Rectal smooth muscle tissue (tissue), 1 donor: ENCODE results near the gene NCS1.

Experiments
- H3K27ac ChIP-seq: one replicate; pipeline ENCODE4 v1.7.0; 2013; ENCODE audit warnings: low read depth, low read length, inconsistent platforms
- H3K27me3 ChIP-seq: one replicate; pipeline ENCODE4 v1.7.0; 2013; ENCODE audit warnings: low read length; ENCODE audit not compliant: control insufficient read depth, insufficient read depth
- H3K36me3 ChIP-seq: one replicate; pipeline ENCODE4 v1.7.0; 2013; ENCODE audit warnings: low read length; ENCODE audit not compliant: control insufficient read depth, insufficient read depth
- H3K4me1 ChIP-seq: one replicate; pipeline ENCODE4 v1.7.0; 2013; ENCODE audit warnings: low read length; ENCODE audit not compliant: control insufficient read depth, insufficient read depth
- H3K4me3 ChIP-seq: one replicate; pipeline ENCODE4 v1.7.0; 2013; ENCODE audit warnings: low read length
- H3K9ac ChIP-seq: one replicate; pipeline ENCODE4 v1.7.0; 2013; ENCODE audit warnings: low read length

The NCS1 gene

DNA sequence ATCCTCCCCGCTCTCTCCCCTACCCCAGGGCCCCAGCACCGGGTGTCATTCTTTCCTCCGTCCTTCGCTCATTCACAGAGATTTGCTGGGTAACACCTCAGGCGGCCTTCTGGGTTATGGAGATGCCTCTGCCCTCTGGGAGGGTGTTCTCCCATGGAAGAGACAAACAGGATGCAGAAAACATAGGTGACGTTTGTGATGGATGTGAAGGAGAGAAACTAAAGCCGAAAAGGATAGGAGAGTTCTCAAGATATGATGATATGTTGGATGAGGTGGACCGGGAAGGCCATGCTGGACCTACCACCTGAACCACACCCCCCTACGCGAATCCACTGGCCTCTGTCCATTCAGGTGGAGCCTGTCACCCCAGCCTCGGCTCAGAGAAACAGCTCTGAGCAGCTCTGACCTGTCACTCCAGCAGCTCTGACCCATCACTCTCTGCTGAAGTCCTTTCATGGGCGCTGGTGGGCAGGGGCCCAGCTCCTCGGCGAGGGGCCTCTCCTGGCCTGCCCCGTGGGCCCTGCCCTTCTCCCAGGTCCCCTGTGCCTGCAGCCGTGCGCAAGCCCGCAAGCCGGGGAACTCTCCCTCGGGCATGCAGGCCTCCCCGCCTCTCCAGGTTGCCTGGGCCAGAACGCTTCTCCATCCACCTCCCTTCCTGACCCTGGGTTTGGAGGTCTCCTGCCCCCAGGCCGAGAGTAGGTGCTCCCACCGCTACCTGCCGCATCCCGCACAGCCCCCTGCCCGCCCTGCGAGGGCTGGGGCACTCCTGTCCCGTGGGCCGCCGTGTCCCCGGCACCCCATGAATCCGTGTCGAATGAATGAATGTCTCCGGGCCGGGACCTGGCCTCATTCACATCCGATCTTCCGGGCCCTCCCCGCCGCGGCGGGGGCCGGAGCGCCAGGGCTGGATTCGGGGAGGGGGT is 717 bp upstream of the NCS1 start:
- Histone ChIP-seq H3K4me3 (peak overlapping the region; percentile 58), H3K9ac (no peak overlapping the region), H3K36me3 (no peaks in the 10 kb centered on the region), H3K27me3 (no peaks in the 10 kb centered on the region), H3K27ac (peak overlapping the region; percentile 43), H3K4me1 (peaks cover 18% of the 10 kb centered on the region)

DNA sequence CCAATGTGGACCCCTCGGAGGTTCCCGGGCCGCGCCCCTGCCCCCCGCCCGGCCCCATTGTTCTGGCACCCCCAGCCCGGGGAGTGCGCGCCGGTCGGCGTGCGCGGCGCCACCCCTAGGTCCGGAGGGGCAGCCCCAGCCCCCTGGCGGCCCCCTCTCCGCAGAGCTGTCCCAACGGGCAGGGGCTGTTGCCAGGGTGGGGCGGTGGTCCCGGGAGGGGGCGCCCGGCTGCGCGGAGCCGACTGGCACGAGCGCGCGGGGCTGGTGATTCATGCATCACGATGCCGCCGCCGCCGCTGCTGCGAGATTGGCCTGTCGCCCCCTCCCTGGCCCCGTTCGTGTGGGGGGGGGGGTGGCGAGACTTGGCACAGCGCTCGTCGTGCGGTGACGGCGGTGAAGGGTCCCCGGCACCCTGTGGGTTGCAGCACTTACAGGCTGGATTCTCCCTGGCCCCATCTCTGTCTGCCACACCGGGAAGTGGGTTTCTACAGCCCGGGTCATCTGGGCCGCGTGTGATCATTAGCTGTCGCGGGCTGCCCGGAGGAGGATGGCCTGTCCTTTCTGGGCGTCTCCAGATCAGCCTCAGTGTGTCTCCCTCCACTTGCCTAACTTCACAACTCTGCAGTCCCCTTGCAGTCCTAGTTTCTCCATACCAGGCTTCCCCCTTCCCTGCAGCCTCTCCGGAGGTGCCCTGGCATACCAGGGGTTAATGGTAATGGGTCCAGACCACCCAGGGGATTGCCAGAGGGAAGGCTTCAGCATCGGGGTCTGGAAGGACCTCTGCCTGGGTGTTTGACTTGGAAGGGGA is 858 bp downstream of the NCS1 start:
- H3K27ac ChIP-seq, result peak overlapping the region; percentile 93

DNA sequence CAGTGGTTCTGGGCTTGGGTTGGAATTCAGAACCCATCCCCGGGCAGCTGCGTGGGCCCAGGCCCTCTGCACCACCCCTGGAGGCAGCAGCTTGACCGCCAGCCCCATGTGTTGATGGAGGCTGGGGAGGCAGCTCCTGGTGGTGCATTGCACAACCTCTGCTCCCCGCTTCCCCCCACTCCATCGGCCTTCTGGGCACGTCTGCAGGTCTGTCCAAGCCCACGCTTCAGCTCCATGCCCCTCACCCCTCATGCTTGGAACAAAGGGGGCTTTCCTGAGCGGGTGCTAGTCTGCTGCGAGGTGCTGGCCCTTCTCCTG is 1.4 kb downstream of the NCS1 start:
- Histone ChIP-seq H3K36me3 (no peaks in the 10 kb centered on the region), H3K9ac (peak overlapping the region; percentile 77), H3K27ac (peak overlapping the region; percentile 93), H3K4me3 (peak overlapping the region; percentile 84), H3K4me1 (peaks cover 32% of the 10 kb centered on the region), H3K27me3 (no peaks in the 10 kb centered on the region)

More for the DNA sequence above, 858 bp downstream of the NCS1 start:
- Histone ChIP-seq H3K4me1 (peaks cover 27% of the 10 kb centered on the region), H3K9ac (peak overlapping the region; percentile 77), H3K27me3 (no peaks in the 10 kb centered on the region), H3K4me3 (peak overlapping the region; percentile 84), H3K36me3 (no peaks in the 10 kb centered on the region)

DNA sequence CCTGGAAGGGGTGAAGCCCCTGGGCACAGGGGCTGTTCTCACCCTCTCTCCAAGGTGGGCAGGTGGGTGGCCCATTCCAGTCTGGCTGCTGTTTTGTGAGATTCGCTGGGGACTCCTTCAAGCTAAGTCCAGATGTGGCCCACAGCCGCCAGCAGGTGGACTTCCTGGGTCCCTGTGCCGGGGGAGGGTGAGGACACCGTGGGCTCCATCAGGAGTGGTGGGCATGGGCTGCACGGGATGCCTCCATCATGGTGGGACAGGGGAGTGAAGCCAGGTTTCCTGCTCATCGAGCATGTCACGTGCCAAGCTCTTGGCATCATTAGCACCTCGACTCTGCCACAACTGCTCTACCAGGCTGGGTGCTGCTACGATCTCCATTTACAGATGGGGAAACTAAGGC is 1.8 kb downstream of the NCS1 start:
- H3K4me1 ChIP-seq, result peaks cover 32% of the 10 kb centered on the region
- peak overlapping the region; percentile 84 for H3K4me3 ChIP-seq
- no peaks in the 10 kb centered on the region for H3K36me3 ChIP-seq
- no peaks in the 10 kb centered on the region for H3K27me3 ChIP-seq
- peak overlapping the region; percentile 93 for H3K27ac ChIP-seq
- peak overlapping the region; percentile 77 for H3K9ac ChIP-seq

DNA sequence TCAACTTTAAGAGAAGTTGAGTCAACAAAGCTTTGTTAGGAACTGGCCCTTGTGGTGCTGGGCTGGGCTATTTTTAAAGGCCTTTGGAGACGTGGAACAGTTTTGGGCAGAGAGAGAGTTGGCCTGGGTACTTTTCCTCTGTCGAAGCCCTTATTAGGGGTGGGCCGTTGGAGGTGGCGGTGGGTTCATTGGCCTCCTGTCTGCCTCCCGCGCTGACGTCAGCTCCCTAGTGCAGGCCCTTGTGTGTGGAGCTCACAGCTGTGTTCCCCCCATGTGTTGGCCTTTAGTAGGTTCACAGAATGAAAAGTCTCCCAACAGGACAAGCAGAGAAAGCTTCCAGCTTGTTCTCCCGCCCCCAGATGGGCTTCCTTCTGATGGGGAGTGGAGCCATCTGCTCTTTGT is 2.7 kb downstream of the NCS1 start:
- no peak overlapping the region for H3K9ac ChIP-seq
- peaks cover 32% of the 10 kb centered on the region for H3K4me1 ChIP-seq
- no peaks in the 10 kb centered on the region for H3K27me3 ChIP-seq
- H3K4me3 ChIP-seq, result no peak overlapping the region
- no peaks in the 10 kb centered on the region for H3K36me3 ChIP-seq
- peak overlapping the region; percentile 93 for H3K27ac ChIP-seq

DNA sequence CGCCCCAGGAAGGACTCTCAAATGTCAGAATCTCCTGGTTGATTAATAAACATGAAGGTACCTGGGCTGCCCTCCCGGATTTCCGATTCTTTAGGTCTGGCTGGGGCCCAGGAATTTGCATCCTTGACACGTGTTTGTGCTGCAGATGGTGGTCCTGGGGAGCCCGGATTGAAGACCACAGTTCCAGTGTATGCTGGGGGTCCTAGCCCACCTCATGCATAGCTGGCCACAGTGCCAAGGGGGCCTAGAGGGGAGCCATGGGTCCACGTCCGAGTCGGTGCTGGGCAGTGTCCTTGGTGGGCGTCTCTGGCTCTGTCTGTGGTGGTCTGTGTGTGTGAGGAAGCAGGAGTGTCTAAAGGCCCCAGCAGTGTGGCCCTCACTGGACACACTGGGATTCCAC is 3.2 kb downstream of the NCS1 start:
- Histone ChIP-seq H3K4me3 (no peak overlapping the region), H3K9ac (no peak overlapping the region), H3K27me3 (no peaks in the 10 kb centered on the region), H3K4me1 (peaks cover 32% of the 10 kb centered on the region), H3K27ac (peak overlapping the region; percentile 93), H3K36me3 (no peaks in the 10 kb centered on the region)

DNA sequence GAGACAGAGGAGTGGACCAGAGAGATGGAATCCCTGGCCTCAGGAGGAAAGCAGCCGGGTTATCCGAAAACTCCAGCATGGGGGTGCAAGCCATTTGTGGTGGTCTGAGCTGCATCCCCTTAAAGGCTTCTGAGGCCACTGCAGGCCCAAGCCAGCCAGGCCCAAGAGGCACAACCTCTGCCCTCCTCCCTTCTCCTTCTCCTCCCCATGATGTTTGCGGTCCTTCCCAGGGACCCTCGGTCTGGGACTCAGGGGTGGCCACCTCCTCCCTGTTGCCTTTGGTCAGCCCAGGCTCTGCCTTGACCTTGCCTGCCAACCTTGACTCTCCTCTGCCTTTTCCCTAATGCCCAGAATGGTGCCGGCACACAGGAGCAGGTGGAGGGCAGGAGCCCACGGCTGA is 4.6 kb downstream of the NCS1 start:
- peak overlapping the region; percentile 85 for H3K27ac ChIP-seq

DNA sequence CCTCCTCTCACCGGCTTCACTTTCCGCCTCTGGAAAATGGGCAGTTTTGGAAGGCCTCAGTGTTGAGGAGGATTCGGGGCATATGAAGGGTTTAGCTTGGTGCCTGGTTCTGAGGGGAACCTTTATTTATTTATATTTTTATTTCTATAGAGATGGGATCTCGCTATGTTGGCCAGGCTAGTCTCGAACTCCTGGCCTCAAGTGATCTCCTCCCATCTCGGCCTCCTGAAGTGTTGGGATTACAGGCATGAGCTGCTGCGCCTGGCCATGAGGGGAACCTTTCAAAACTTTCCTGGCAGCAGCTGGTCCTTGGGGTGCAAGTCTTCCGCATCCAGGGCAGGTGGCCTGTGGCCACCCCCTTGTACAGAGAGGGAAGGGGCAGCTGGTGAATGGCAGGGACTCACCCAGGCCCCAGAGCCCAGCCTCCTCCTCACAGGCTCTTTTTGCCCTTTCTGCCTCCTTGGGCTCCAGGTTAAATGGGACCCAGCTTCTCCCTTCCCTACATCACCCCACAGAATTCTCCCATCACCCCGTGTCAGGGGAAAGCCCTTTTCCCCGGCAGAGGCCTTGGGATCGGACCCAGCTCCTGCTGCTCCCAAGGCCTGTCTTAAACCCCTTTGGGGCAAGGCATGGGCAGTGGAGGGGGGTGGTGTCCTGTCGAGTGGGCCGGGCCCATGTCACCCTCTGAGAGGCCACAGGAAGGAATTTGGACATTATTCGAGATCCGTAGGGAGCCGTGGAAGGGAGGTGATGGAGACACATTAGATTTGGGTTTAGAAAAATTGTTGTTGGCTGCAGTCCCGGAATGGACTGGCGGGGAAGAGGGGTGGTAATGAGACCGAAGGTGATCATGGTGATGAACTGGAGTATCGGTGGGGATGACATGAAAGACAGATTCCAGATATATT is 5.9 kb downstream of the NCS1 start:
- Histone ChIP-seq H3K9ac (no peak overlapping the region), H3K4me3 (no peak overlapping the region), H3K27me3 (no peaks in the 10 kb centered on the region), H3K36me3 (no peaks in the 10 kb centered on the region), H3K27ac (peak overlapping the region; percentile 85), H3K4me1 (peaks cover 46% of the 10 kb centered on the region)

More for the DNA sequence above, 4.6 kb downstream of the NCS1 start:
- Histone ChIP-seq H3K4me3 (no peak overlapping the region), H3K4me1 (peaks cover 35% of the 10 kb centered on the region), H3K27me3 (no peaks in the 10 kb centered on the region), H3K9ac (no peak overlapping the region), H3K36me3 (no peaks in the 10 kb centered on the region)

DNA sequence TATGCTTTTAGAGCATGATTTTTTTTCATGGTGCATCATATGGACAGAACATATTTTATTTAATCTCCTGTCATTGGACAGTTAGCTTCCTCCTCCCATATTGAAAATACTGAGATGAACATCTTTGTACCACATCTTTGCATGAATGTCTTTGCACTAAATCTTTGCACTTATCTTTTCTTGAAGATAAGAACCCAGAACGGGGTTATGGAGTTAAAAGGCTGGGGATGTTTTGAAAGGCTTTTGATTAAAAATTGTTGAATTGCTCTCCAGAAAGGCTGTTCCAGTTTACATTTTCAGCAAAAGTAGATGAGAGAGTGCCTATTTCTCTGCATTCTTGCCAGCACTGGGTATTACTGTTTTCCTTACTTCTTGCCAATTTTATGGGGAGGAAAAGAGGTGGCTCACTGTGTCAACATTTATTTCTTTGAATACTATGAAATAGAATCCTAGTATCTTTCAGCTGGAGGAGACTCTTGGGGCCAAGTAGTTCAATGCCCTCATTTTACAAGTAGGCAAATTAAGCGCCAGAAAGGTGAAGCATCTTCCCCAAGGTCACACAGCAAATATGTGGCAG is 7.2 kb downstream of the NCS1 start:
- no peaks in the 10 kb centered on the region for H3K36me3 ChIP-seq
- peaks cover 40% of the 10 kb centered on the region for H3K4me1 ChIP-seq
- no peak overlapping the region for H3K4me3 ChIP-seq
- H3K27me3 ChIP-seq, result no peaks in the 10 kb centered on the region
- H3K9ac ChIP-seq, result no peak overlapping the region
- no peak overlapping the region for H3K27ac ChIP-seq

DNA sequence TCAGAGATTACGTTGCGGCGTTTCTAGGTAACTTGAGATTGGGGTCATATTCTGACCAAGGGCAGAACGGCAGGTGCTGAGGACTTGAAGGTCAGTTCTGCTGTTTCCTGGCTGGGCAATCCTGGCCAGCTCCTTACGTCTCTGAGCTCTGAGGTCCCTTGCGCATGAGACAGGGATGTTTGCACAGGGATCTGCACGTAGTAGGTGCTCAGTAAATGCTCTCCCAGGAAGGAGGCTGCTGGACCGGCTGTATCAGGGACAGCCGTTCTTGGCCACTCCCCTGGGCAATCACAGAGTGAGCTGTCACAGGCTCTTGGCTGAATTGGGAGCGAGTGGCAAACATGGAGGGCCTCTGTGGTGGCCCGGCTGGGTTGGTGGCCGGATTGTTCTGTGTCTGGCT is 8.3 kb downstream of the NCS1 start:
- peak overlapping the region; percentile 97 for H3K27ac ChIP-seq

DNA sequence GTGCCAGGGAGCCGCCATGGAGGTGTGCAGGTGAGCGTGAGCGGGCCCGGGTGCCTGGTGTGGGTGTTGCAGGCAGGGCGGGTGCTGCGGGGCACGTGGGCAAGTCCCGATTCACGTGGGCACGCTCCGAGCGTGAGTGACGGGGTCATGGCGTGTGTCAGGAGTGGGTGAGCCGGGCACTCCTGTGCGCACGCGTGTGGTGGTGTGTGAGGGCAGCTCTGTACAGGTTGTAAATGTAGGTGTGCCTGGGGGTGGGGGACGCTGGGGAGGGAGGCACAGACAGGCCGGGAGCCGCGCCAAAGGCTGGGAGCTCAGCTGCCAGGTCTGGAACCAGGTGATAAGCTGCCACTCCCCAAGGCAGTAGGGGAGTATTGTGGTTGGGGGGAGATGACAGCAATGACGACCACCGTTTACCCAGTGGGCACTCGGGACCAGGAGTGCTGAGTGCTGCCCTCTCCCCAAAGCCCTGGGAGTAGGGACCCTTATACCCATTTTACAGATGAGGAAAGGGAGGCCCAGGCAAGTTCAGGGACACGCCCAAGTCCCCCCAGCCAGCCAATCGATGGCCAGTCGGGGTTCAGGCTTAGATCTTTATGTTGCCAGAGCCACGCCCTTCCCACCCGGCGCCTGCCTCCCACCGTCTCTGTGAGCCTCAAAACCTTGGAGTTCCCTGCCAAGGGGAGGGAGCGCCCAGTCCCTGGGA is 9.6 kb downstream of the NCS1 start:
- H3K27ac ChIP-seq, result peak overlapping the region; percentile 97
- H3K27me3 ChIP-seq, result no peaks in the 10 kb centered on the region
- no peak overlapping the region for H3K9ac ChIP-seq
- peaks cover 48% of the 10 kb centered on the region for H3K4me1 ChIP-seq
- H3K36me3 ChIP-seq, result no peaks in the 10 kb centered on the region
- H3K4me3 ChIP-seq, result no peak overlapping the region

More for the DNA sequence above, 8.3 kb downstream of the NCS1 start:
- peaks cover 41% of the 10 kb centered on the region for H3K4me1 ChIP-seq
- no peaks in the 10 kb centered on the region for H3K27me3 ChIP-seq
- H3K4me3 ChIP-seq, result no peak overlapping the region
- no peaks in the 10 kb centered on the region for H3K36me3 ChIP-seq
- no peak overlapping the region for H3K9ac ChIP-seq
